Measurements from ENCODE around the gene RDH13.
"Not testable (repeated sequence)": the region's sequence is repeated elsewhere in the genome, so short reads cannot be mapped to it uniquely, and the experiment has no call there.

Gene RDH13

DNA sequence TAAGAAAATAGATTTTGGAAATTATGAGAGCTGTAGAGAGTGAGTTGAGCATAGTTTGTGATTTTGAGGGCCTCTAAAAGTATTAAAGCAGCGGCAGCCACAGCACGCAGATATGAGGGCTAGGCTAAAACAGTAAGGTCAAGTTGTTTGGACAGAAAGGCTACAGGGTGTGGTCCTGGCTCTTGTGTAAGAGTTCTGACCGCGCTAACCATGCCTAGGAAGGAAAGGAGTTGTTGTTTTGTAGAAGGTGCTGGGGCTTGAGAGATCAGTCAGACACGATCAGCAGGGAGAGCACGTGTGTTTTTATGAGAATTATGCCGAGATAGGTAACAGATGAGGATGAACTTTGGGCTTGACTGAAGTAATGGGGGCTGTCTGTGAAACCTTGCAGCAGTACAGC is 54.2 kb downstream of the RDH13 start:
- not testable (repeated sequence) for DNase-seq

DNA sequence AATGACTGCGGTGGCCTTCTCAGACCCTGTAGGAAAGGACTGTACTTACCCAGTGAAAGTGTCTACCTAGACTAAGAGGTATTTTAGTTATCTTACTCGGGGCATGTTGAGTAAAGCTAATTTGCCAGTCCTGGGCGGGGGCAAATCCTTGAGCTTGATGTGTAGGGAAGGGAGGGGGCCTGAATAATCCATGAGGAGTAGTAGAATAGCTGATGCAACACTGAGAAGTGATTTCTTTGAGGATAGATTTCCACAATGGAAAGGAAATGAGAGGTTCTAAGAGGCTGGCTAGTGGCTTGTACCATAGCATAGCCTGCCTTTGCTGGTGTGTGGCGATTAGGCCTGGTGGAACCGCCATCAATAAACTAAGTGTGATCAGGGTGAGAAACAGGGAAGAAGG is 54.8 kb downstream of the RDH13 start:
- not testable (repeated sequence) for DNase-seq

DNA sequence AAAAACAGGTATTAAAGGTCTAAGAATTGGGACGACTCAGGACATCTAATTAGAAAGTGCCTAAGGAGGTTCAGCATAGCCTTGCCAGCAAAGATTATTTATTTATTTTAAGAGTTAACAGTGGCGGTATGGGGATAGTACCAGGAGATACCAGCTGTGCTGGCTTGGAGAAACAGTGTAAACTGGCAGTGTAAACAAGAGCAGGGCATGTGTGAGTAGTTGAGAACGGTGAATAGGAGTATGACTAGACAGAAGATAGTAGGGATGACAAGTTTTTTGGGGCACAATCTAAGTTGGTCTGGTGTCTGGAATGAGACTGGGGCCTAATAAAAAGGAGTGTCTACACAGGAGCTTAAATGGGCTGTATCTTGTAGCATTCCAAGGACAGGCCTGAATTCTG is 55.4 kb downstream of the RDH13 start:
- DNase-seq = not testable (repeated sequence)

DNA sequence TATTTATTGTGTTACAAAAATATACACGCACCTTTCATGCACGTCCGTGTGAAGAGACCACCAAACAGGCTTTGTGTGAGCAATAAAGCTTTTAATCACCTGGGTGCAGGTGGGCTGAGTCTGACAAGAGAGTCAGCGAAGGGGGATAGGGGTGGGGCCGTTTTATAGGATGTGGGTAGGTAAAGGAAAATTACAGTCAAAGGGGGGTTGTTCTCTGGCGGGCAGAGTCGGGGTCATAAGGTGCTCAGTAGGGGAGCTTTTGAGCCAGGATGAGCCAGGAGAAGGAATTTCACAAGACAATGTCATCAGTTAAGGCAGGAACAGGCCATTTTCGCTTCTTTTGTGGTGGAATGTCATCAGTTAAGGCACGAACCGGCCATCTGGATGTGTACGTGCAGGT is 56.2 kb downstream of the RDH13 start:
- not testable (repeated sequence) for DNase-seq

DNA sequence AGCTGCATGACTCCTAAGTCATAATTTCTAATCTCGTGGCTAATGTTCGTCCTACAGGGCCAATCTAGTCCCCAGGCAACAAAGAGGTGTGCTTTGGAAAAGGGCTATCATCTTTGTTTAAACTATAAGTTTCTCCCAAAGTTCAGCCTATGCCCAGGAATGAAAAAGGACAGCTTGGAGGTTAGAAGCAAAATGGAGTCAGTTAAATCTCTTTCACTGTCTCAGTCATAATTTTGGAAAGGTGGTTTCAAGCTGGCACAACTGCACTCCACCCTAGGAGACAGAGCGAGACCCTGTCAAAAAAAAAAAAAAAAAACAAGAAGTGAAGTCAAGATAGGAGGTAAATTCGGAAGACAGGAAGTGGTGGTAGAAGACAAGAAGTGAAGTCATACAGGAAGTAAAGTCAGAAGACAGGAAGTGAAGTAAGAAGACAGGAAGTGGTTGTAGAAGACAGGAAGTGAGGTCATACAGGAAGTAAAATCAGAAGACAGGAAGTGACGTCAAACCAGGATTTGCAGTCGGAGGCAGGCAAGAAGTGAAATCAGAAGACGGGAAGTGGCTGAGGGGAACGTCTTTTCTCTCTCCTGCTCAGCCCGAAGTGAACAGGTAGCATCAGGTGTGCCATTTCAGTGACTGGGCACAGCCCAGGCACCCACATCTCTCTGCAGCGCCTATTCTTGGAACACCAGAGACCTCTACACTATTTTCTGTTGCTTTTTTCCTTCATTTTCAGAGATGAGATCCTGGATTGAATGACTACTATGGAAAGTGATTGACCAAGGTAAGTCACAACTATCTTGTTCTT is 57.1 kb downstream of the RDH13 start:
- peak; percentile 24 to 45 for DNase-seq

DNA sequence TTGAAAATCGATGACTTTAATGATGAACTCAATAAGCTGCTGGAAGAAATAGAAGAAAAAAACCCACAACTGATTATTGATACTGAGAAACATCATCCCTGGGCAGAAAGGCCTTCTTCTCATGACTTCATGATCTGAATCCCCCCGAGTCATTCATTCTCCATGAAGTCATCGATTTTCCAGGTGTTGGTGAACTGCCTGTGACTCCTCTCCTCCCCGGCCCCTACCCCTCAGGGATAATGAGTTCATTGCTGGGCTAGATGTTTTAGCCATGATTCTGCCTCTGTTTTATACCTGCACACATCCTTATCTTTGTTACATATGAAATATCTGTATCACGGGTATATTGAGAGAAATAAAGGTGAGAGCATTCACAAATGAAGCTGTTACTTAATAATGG is 62.2 kb downstream of the RDH13 start:
- no peak for DNase-seq

DNA sequence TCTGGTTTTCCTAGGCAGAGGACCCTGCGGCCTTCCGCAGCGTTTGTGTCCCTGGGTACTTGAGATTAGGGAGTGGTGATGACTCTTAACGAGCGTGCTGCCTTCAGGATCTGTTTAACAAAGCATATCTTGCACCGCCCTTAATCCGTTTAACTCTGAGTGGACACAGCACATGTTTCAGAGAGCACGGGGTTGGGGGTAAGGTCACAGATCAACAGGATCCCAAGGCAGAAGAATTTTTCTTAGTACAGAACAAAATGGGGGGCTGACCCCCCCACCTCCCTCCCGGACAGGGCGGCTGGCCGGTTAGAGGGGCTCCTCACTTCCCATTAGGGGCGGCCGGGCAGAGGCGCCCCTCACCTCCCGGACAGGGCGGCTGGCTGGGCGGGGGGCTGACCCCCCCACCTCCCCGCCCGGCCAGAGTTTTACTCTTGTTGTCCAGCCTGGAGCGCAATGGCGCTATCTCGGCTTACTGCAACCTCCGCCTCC is 64.2 kb downstream of the RDH13 start:
- DNase-seq = not testable (repeated sequence)

DNA sequence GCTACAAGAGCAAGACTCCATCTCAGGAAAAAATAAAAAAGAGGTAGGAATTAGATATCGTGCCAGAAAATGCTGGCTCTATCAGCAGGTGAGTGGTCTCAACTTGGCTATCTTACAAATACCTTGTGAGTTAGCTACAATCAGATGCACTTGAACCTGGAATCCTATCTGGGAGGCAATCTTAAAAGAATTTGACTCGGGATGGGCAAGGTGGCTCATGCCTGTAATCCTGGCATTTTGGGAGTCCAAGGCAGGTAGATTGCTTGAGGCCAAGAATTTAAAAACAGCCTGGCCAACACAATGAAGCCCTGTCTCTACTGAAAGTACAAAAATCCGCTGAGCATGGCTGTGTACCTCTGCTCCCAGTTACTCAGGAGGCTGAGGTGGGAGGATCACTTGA is 67.4 kb downstream of the RDH13 start:
- DNase-seq = no peak

All from activated CD4-positive, alpha-beta T cell treated with anti-CD3 and anti-CD28 coated beads for 4 hours (primary cell).